ENCODE results near the gene QRFP.

GRCh38 chr9:130945173-130945572 lies 48.6 kb upstream of the QRFP start:
- TF ChIP-seq CTCF (IDR thresholded peaks at IDR 0.05) (no peak), POLR2AphosphoS5 (IDR thresholded peaks at IDR 0.05) (no peak), POLR2A (IDR thresholded peaks at IDR 0.05; ENCODE audit: low read depth) (no peak), EP300 (IDR thresholded peaks at IDR 0.05) (no peak)

All from esophagus muscularis mucosa (tissue), 4 donors.